Keratinocyte (primary cell): Measurements from ENCODE around the gene NEGR1. TPM values are rescaled to one million over a fixed set of nuclear protein-coding genes. Genes with fewer than 3 reads are reported as not detected.

Experiments
- DNase-seq: peaks from one replicate; pipeline ENCODE4 v3.0.0-alpha.2; 2011; ENCODE audit warnings: low read depth, missing footprints, low spot score
- FAIRE-seq: peaks from 2 replicates; lab custom pipeline; 2011; peaks lifted over from hg19 to GRCh38; lab: Jason Lieb, UNC
- H2AFZ ChIP-seq: 2 replicates; pipeline ENCODE4 v1.6.0; 2012; ENCODE audit warnings: low read length, control low read depth, inconsistent platforms; ENCODE audit not compliant: control insufficient read depth
- H3K27ac ChIP-seq: 2 replicates; pipeline ENCODE4 v1.5.1; 2011; ENCODE audit warnings: low read length; ENCODE audit not compliant: control insufficient read depth, insufficient read depth
- H3K27me3 ChIP-seq: 3 replicates; pipeline ENCODE4 v1.6.0; 2011; ENCODE audit warnings: low read length; ENCODE audit not compliant: control insufficient read depth, insufficient read depth; ENCODE audit errors: extremely low read depth
- H3K36me3 ChIP-seq, 2 experiments: 2 replicates in 1 of 2; 3 replicates in 1 of 2; pipeline ENCODE4 v1.5.1; 2011; ENCODE audit warnings: low read length in 2 of 2, mild to moderate bottlenecking in 1 of 2; ENCODE audit not compliant: control insufficient read depth in 2 of 2, insufficient read depth in 2 of 2; ENCODE audit errors: extremely low read depth in 1 of 2
- H3K4me1 ChIP-seq: 3 replicates; pipeline ENCODE4 v1.5.1; 2011; ENCODE audit warnings: low read length; ENCODE audit not compliant: control insufficient read depth, insufficient read depth; ENCODE audit errors: extremely low read depth
- H3K4me2 ChIP-seq: 3 replicates; pipeline ENCODE4 v1.6.0; 2011; ENCODE audit warnings: low read depth, low read length; ENCODE audit not compliant: control insufficient read depth, insufficient read depth; ENCODE audit errors: extremely low read depth
- H3K4me3 ChIP-seq, 3 experiments: fragments of 200-600 bp in 1 of 3; sonication (generic) in 1 of 3; 2 replicates in 2 of 3; 3 replicates in 1 of 3; pipeline ENCODE4 v1.5.1; 2011 to 2016; ENCODE audit warnings: low read length in 3 of 3, mild to moderate bottlenecking in 3 of 3, control low read depth in 2 of 3, inconsistent platforms in 1 of 3, low read depth in 1 of 3, mixed read lengths in 1 of 3, mixed run types in 1 of 3, moderate library complexity in 1 of 3; ENCODE audit not compliant: control insufficient read depth in 2 of 3, insufficient read depth in 2 of 3; ENCODE audit errors: extremely low read depth in 1 of 3
- H3K79me2 ChIP-seq: 2 replicates; pipeline ENCODE4 v1.6.0; 2012; ENCODE audit warnings: low read length; ENCODE audit not compliant: control insufficient read depth, insufficient read depth
- H3K9ac ChIP-seq: 3 replicates; pipeline ENCODE4 v1.6.0; 2011; ENCODE audit warnings: low read length; ENCODE audit not compliant: control insufficient read depth, insufficient read depth; ENCODE audit errors: extremely low read depth
- H3K9me1 ChIP-seq: 3 replicates; pipeline ENCODE4 v1.6.0; 2011; ENCODE audit warnings: low read length; ENCODE audit not compliant: control insufficient read depth, insufficient read depth; ENCODE audit errors: extremely low read depth
- H3K9me3 ChIP-seq: 2 replicates; pipeline ENCODE4 v1.5.1; 2012; ENCODE audit warnings: low read depth, low read length; ENCODE audit not compliant: control insufficient read depth
- H4K20me1 ChIP-seq: 3 replicates; pipeline ENCODE4 v1.6.0; 2011; ENCODE audit warnings: low read length; ENCODE audit not compliant: control insufficient read depth, insufficient read depth; ENCODE audit errors: extremely low read depth
- EZH2 ChIP-seq: IDR thresholded peaks from one replicate; pipeline ENCODE4 v1.6.1; 2012; ENCODE audit warnings: inconsistent platforms, mild to moderate bottlenecking, low read length, moderate library complexity
- dilution Hi-C: fragments of 300-500 bp; cut with MboI; formaldehyde crosslinking; loops from one replicate; pipeline ENCODE4 v1.7.0; 2020; ENCODE audit warnings: low sequenced_read_pairs; ENCODE audit not compliant: extremely low pct_ligation_motif_present
- polyA plus RNA-seq, 5 experiments: library from polyadenylated mRNA; depleted of rRNA in 3 of 5; stranded (reverse) in 3 of 5; stranded (forward) in 1 of 5; unstranded in 1 of 5; fragments of >200 nt; gene quantifications; 1 replicate in 1 of 5; 2 replicates in 3 of 5; 3 replicates in 1 of 5; pipeline versions ENCODE4 v1.2.1 to v1.2.3, GENCODE V29; 2011 to 2012; ENCODE audit warnings: missing spikeins in 2 of 5, low read depth in 1 of 5, low replicate concordance in 1 of 5
- TF ChIP-seq, protein P1 (sequence below), 3 experiments: IDR thresholded peaks in 1 of 3; conservative IDR thresholded peaks in 1 of 3; optimal IDR thresholded peaks in 1 of 3; 2 replicates in 2 of 3; 3 replicates in 1 of 3; pipeline versions ENCODE3 to v1.5.1; 2011; ENCODE audit warnings: low read length in 3 of 3, mild to moderate bottlenecking in 3 of 3, moderate library complexity in 2 of 3, control low read depth in 1 of 3, inconsistent platforms in 1 of 3; ENCODE audit not compliant: insufficient read depth in 2 of 3; ENCODE audit errors: extremely low read depth in 1 of 3

NEGR1 gene
- polyA plus RNA-seq, 1 donor (not counting 4 experiments of a cell fraction or from before 2014, with no cell fraction given), result 1.6 TPM

DNA sequence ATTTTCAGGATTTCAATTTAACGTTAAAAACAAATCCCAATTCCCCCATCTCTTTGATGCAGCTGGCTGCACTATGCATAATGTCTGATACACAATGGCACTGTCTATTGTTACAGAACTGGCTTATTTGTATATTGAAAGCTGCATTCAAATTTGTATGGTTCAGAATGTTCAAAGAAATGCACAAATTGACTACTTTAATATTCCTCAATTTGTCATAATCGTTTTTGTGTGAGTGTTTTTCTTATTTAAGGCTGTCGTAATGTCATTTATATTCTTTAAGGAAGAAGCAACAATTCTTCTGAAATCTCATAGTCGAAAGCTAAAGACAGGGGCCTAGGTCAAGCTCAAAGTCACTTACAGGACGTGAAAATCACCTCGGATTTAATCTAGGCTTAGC is 860.1 kb downstream of the NEGR1 start:
- H3K36me3 ChIP-seq, result no peaks in the 10 kb centered on the region
- dilution Hi-C loops, result no loop called here
- no peak for FAIRE-seq

DNA sequence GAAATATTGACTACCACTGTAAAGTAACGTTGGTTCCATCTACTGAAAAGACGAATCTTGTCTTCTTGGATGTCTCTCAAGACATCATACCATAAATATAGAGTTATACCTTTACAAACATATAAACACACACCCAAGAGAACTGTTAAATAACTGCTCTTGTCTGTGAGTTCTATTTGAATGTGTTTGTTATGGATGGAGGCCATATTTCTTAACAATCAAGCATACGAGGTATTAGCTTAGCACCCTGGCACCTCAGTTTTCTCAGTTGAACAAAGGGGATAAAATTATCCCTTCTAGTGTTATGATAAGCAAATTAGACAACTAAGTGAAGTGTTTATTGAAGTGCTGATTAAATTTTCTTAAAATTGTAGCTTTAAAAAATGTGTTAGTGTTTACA is 864.9 kb downstream of the NEGR1 start:
- H3K9me1 ChIP-seq, result no peaks in the 10 kb centered on the region
- H3K4me2 ChIP-seq, result no peak overlapping the region
- dilution Hi-C loops, result no loop called here
- no peak overlapping the region for H3K9ac ChIP-seq
- no peak overlapping the region for H3K4me3 ChIP-seq
- no peaks in the 10 kb centered on the region for H3K9me3 ChIP-seq
- no peaks in the 10 kb centered on the region for H3K36me3 ChIP-seq
- no peak overlapping the region for H2AFZ ChIP-seq
- H3K79me2 ChIP-seq, result no peaks in the 10 kb centered on the region
- H3K27me3 ChIP-seq, result no peaks in the 10 kb centered on the region
- TF ChIP-seq, protein P1, sequence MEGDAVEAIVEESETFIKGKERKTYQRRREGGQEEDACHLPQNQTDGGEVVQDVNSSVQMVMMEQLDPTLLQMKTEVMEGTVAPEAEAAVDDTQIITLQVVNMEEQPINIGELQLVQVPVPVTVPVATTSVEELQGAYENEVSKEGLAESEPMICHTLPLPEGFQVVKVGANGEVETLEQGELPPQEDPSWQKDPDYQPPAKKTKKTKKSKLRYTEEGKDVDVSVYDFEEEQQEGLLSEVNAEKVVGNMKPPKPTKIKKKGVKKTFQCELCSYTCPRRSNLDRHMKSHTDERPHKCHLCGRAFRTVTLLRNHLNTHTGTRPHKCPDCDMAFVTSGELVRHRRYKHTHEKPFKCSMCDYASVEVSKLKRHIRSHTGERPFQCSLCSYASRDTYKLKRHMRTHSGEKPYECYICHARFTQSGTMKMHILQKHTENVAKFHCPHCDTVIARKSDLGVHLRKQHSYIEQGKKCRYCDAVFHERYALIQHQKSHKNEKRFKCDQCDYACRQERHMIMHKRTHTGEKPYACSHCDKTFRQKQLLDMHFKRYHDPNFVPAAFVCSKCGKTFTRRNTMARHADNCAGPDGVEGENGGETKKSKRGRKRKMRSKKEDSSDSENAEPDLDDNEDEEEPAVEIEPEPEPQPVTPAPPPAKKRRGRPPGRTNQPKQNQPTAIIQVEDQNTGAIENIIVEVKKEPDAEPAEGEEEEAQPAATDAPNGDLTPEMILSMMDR (optimal IDR thresholded peaks at IDR 0.05 in 1 of 3, IDR thresholded peaks at IDR 0.05 in 1 of 3, conservative IDR thresholded peaks at IDR 0.05 in 1 of 3; ENCODE audit: extremely low read depth in 1 of 3, insufficient read depth in 2 of 3, low read length in 3 of 3), result no peak
- TF ChIP-seq EZH2, result no peak
- H3K27ac ChIP-seq, result no peak overlapping the region
- H4K20me1 ChIP-seq, result no peaks in the 10 kb centered on the region
- FAIRE-seq, result no peak
- no peaks in the 10 kb centered on the region for H3K4me1 ChIP-seq
- DNase-seq, result no peak

More for the DNA sequence above, 860.1 kb downstream of the NEGR1 start:
- no peaks in the 10 kb centered on the region for H3K9me1 ChIP-seq
- H2AFZ ChIP-seq, result no peak overlapping the region
- no peak for TF ChIP-seq EZH2
- TF ChIP-seq, protein P1 (optimal IDR thresholded peaks at IDR 0.05 in 1 of 3, IDR thresholded peaks at IDR 0.05 in 1 of 3, conservative IDR thresholded peaks at IDR 0.05 in 1 of 3; ENCODE audit: extremely low read depth in 1 of 3, insufficient read depth in 2 of 3, low read length in 3 of 3), result no peak
- no peak overlapping the region for H3K4me3 ChIP-seq
- no peak for DNase-seq
- no peaks in the 10 kb centered on the region for H3K4me1 ChIP-seq
- no peaks in the 10 kb centered on the region for H3K79me2 ChIP-seq
- no peak overlapping the region for H3K27ac ChIP-seq
- H3K9ac ChIP-seq, result no peak overlapping the region
- no peaks in the 10 kb centered on the region for H3K9me3 ChIP-seq
- no peaks in the 10 kb centered on the region for H4K20me1 ChIP-seq
- H3K4me2 ChIP-seq, result no peak overlapping the region
- no peaks in the 10 kb centered on the region for H3K27me3 ChIP-seq
